ENCODE data around the gene SLC25A4.
A peak's percentile ranks its signal among the peaks of the same experiment; 100 is the strongest.

Gene SLC25A4

GRCh38 chr4:185119927-185120630 is 23.0 kb upstream of the SLC25A4 start:
- no peak for DNase-seq

GRCh38 chr4:185120631-185120946 is 22.5 kb upstream of the SLC25A4 start:
- DNase-seq, result no peak

- no peak for DNase-seq
These were observed 20.3 kb upstream of the SLC25A4 start for GRCh38 chr4:185122681-185123345.

GRCh38 chr4:185124006-185124405 is 19.1 kb upstream of the SLC25A4 start:
- no peak for DNase-seq

- peak in 6 of 51 donors; percentile 9 to 31 (median 14) for DNase-seq
These were observed 15.8 kb upstream of the SLC25A4 start for GRCh38 chr4:185127021-185127925.

- peak in 9 of 51 donors; percentile 8 to 69 (median 21) for DNase-seq
These were observed 14.6 kb upstream of the SLC25A4 start for GRCh38 chr4:185128272-185129119.

GRCh38 chr4:185134307-185134869 is 8.7 kb upstream of the SLC25A4 start:
- peak in 1 of 51 donors; percentile 45 for DNase-seq

- DNase-seq, result no peak
These were observed 5.7 kb upstream of the SLC25A4 start for GRCh38 chr4:185137233-185137925.

- no peak for DNase-seq
These were observed 4.9 kb upstream of the SLC25A4 start for GRCh38 chr4:185138161-185138560.

GRCh38 chr4:185139736-185140135 is 3.3 kb upstream of the SLC25A4 start:
- DNase-seq, result no peak

- no peak for DNase-seq
These were observed 1.3 kb upstream of the SLC25A4 start for GRCh38 chr4:185141777-185142176.

GRCh38 chr4:185142564-185142911 is 528 bp upstream of the SLC25A4 start:
- DNase-seq, result peak in 1 of 51 donors; percentile 56

- DNase-seq, result peak in 16 of 51 donors; percentile 19 to 66 (median 40)
These were observed 519 bp downstream of the SLC25A4 start for GRCh38 chr4:185143601-185143969.

- DNase-seq, result peak in 2 of 51 donors; percentile 7 to 9
These were observed 1.7 kb downstream of the SLC25A4 start for GRCh38 chr4:185144601-185145240.

- no peak for DNase-seq
These were observed 2.5 kb downstream of the SLC25A4 start for GRCh38 chr4:185145572-185145971.

- DNase-seq, result no peak
These were observed 6.3 kb downstream of the SLC25A4 start for GRCh38 chr4:185149392-185149791.

GRCh38 chr4:185151296-185151695 is 8.2 kb downstream of the SLC25A4 start:
- no peak for DNase-seq

GRCh38 chr4:185165605-185166063 is 22.6 kb downstream of the SLC25A4 start:
- no peak for DNase-seq

GRCh38 chr4:185167234-185167633 is 24.2 kb downstream of the SLC25A4 start:
- DNase-seq, result no peak
